IMR-90 (cell line): ENCODE data around the gene CNIH1. TPM values are rescaled to one million over a fixed set of nuclear protein-coding genes. Genes with fewer than 3 reads are reported as not detected.

Source experiments
- ATAC-seq: fragments of 200-7000 bp; cut with Tn5 transposase; 2 replicates; pipeline ENCODE4 v1.9.1; 2020; ENCODE audit warnings: low read depth, mild to moderate bottlenecking, moderate library complexity
- BruUV-seq: library from RNA; stranded (reverse); fragments of 400-500 nt; replicated peaks from 2 replicates; lab custom pipeline; 2021; lab: Mats Ljungman, UMichigan
- CTCF ChIA-PET: fragments of 300-600 bp; formaldehyde crosslinking; extraction: SDS; loops from one replicate; lab custom pipeline; 2021; ENCODE audit warnings: antibody characterized with exemption; lab: Yijun Ruan, JAX
- POLR2A ChIA-PET: fragments of 300-600 bp; sonication (Branson Sonifier 250); formaldehyde crosslinking; loops from one replicate; lab custom pipeline; 2022; ENCODE audit warnings: antibody characterized with exemption; ENCODE audit not compliant: unreplicated experiment; lab: Charles Lee
- DNase-seq: peaks from one replicate; pipeline ENCODE4 v3.0.0; 2013
- H2AFZ ChIP-seq: replicated peaks from 2 replicates; pipeline ENCODE3; 2013; ENCODE audit warnings: low read length, mild to moderate bottlenecking; ENCODE audit not compliant: poor library complexity
- H2AK5ac ChIP-seq: 2 replicates; pipeline ENCODE4 v1.6.1; 2013; ENCODE audit warnings: low read depth, low read length, inconsistent platforms
- H2AK9ac ChIP-seq: replicated peaks from 2 replicates; pipeline ENCODE3; 2013; ENCODE audit warnings: mild to moderate bottlenecking, low read depth, low read length, moderate library complexity; ENCODE audit not compliant: poor library complexity
- H2BK120ac ChIP-seq: 2 replicates; pipeline ENCODE4 v1.6.1; 2013; ENCODE audit warnings: low read depth, low read length, inconsistent platforms
- H2BK15ac ChIP-seq: 3 replicates; pipeline ENCODE4 v1.6.1; 2013; ENCODE audit warnings: low read depth, low read length, inconsistent platforms
- H2BK20ac ChIP-seq: 2 replicates; pipeline ENCODE4 v1.6.1; 2013; ENCODE audit warnings: low read depth, mild to moderate bottlenecking, inconsistent platforms, low read length, moderate library complexity
- H2BK5ac ChIP-seq: 2 replicates; pipeline ENCODE4 v1.6.1; 2013; ENCODE audit warnings: mild to moderate bottlenecking, low read depth, low read length, inconsistent platforms; ENCODE audit not compliant: poor library complexity, severe bottlenecking
- H3K14ac ChIP-seq: replicated peaks from 2 replicates; pipeline ENCODE4 v1.6.1; 2013; ENCODE audit warnings: low read depth, low read length, inconsistent platforms
- H3K18ac ChIP-seq: 2 replicates; pipeline ENCODE4 v1.6.1; 2013; ENCODE audit warnings: low read depth, low read length, control low read depth
- H3K23ac ChIP-seq: 2 replicates; pipeline ENCODE4 v1.6.1; 2013; ENCODE audit warnings: low read depth, low read length, inconsistent platforms
- H3K27ac ChIP-seq: 2 replicates; pipeline ENCODE4 v1.5.1; 2013; ENCODE audit warnings: mild to moderate bottlenecking, control low read depth, low read length; ENCODE audit not compliant: insufficient read depth
- H3K27me3 ChIP-seq: 2 replicates; pipeline ENCODE4 v1.6.1; 2013; ENCODE audit warnings: low read length; ENCODE audit not compliant: control insufficient read depth, insufficient read depth
- H3K36me3 ChIP-seq: 2 replicates; pipeline ENCODE4 v1.6.1; 2013; ENCODE audit warnings: low read length, mixed read lengths; ENCODE audit not compliant: control insufficient read depth, insufficient read depth
- H3K4ac ChIP-seq: 2 replicates; pipeline ENCODE4 v1.6.1; 2013; ENCODE audit warnings: low read depth, low read length, inconsistent platforms
- H3K4me1 ChIP-seq: 2 replicates; pipeline ENCODE4 v1.6.1; 2013; ENCODE audit warnings: low read length, mixed read lengths; ENCODE audit not compliant: control insufficient read depth, insufficient read depth
- H3K4me2 ChIP-seq: 2 replicates; pipeline ENCODE4 v1.6.1; 2013; ENCODE audit warnings: low read depth, mild to moderate bottlenecking, control low read depth, low read length, moderate library complexity
- H3K4me3 ChIP-seq: 2 replicates; pipeline ENCODE4 v1.5.1; 2013; ENCODE audit warnings: low read depth, mild to moderate bottlenecking, control low read depth, low read length, moderate library complexity; ENCODE audit not compliant: insufficient read depth
- H3K56ac ChIP-seq: 2 replicates; pipeline ENCODE4 v1.6.1; 2013; ENCODE audit warnings: low read length, inconsistent platforms; ENCODE audit not compliant: insufficient read depth; ENCODE audit errors: extremely low read depth
- H3K79me1 ChIP-seq, 2 experiments: 2 replicates each; pipeline ENCODE4 v1.6.1; 2013; ENCODE audit warnings: low read length in 2 of 2, inconsistent platforms in 1 of 2, low read depth in 1 of 2
- H3K9ac ChIP-seq: 2 replicates; pipeline ENCODE4 v1.6.1; 2013; ENCODE audit warnings: low read depth, low read length, control low read depth
- H3K9me1 ChIP-seq: 2 replicates; pipeline ENCODE4 v1.6.1; 2013; ENCODE audit warnings: low read length, inconsistent platforms; ENCODE audit not compliant: insufficient read depth
- H3K9me3 ChIP-seq: 2 replicates; pipeline ENCODE4 v1.6.1; 2013; ENCODE audit warnings: low read length; ENCODE audit not compliant: control insufficient read depth, insufficient read depth
- H4K20me1 ChIP-seq: 2 replicates; pipeline ENCODE4 v1.6.1; 2013; ENCODE audit warnings: low read length, inconsistent platforms; ENCODE audit not compliant: insufficient read depth
- H4K5ac ChIP-seq: 2 replicates; pipeline ENCODE4 v1.6.1; 2013; ENCODE audit warnings: mild to moderate bottlenecking, low read depth, low read length, control low read depth
- H4K8ac ChIP-seq, 2 experiments: 2 replicates each; pipeline ENCODE4 v1.6.1; 2013; ENCODE audit warnings: low read depth in 2 of 2, low read length in 2 of 2, control low read depth in 1 of 2, inconsistent platforms in 1 of 2
- H4K91ac ChIP-seq: 2 replicates; pipeline ENCODE4 v1.6.1; 2013; ENCODE audit warnings: low read depth, low read length, inconsistent platforms; ENCODE audit not compliant: insufficient read depth
- BHLHE40 ChIP-seq: fragments of 150-350 bp; IDR thresholded peaks from 2 replicates; pipeline ENCODE4 v1.6.1; 2016; ENCODE audit warnings: mild to moderate bottlenecking, low read depth, low read length
- CEBPB ChIP-seq: IDR thresholded peaks from 2 replicates; pipeline ENCODE4 v1.6.1; 2012; ENCODE audit warnings: low read depth, low read length, improper control_type of control experiment
- CHD1 ChIP-seq: IDR thresholded peaks from 2 replicates; pipeline ENCODE4 v1.6.1; 2012; ENCODE audit warnings: low read depth, low read length, improper control_type of control experiment
- CTCF ChIP-seq: conservative IDR thresholded peaks from 2 replicates; pipeline ENCODE4 v1.5.1; 2012; ENCODE audit warnings: mild to moderate bottlenecking, low read depth, low read length, improper control_type of control experiment
- ELK1 ChIP-seq: fragments of 150-350 bp; IDR thresholded peaks from 2 replicates; pipeline ENCODE4 v1.6.1; 2016; ENCODE audit warnings: low read depth, mild to moderate bottlenecking, low read length, moderate library complexity, borderline replicate concordance
- FOS ChIP-seq: fragments of 150-350 bp; IDR thresholded peaks from 2 replicates; pipeline ENCODE4 v1.6.1; 2016; ENCODE audit warnings: low read depth, low read length
- MAFK ChIP-seq: IDR thresholded peaks from 2 replicates; pipeline ENCODE4 v1.6.1; 2012; ENCODE audit warnings: low read depth, low read length, improper control_type of control experiment
- MAZ ChIP-seq: IDR thresholded peaks from 2 replicates; pipeline ENCODE4 v1.6.1; 2012; ENCODE audit warnings: low read depth, mild to moderate bottlenecking, low read length, improper control_type of control experiment, moderate library complexity, borderline replicate concordance
- MXI1 ChIP-seq: IDR thresholded peaks from 2 replicates; pipeline ENCODE4 v1.6.1; 2012; ENCODE audit warnings: low read depth, mild to moderate bottlenecking, low read length, moderate library complexity, borderline replicate concordance
- NFE2L2 ChIP-seq: fragments of 150-350 bp; IDR thresholded peaks from 2 replicates; pipeline ENCODE4 v1.6.1; 2016; ENCODE audit warnings: low read depth, mild to moderate bottlenecking, low read length
- POLR2A ChIP-seq: IDR thresholded peaks from 2 replicates; pipeline ENCODE4 v1.6.1; 2012; ENCODE audit warnings: mild to moderate bottlenecking, low read depth, low read length
- RAD21 ChIP-seq: IDR thresholded peaks from 2 replicates; pipeline ENCODE4 v1.6.1; 2012; ENCODE audit warnings: low read length, improper control_type of control experiment
- RCOR1 ChIP-seq: IDR thresholded peaks from 2 replicates; pipeline ENCODE4 v1.6.1; 2012; ENCODE audit warnings: mild to moderate bottlenecking, low read length, improper control_type of control experiment; ENCODE audit not compliant: insufficient replicate concordance
- RFX5 ChIP-seq: IDR thresholded peaks from 2 replicates; pipeline ENCODE4 v1.8.0; 2012; ENCODE audit warnings: low read depth, mild to moderate bottlenecking, low read length, moderate library complexity
- SMC3 ChIP-seq: fragments of 150-350 bp; IDR thresholded peaks from 2 replicates; pipeline ENCODE4 v1.6.1; 2016; ENCODE audit warnings: low read depth, mild to moderate bottlenecking, antibody characterized with exemption, low read length, moderate library complexity
- USF2 ChIP-seq: fragments of 150-350 bp; IDR thresholded peaks from 2 replicates; pipeline ENCODE4 v1.6.1; 2017; ENCODE audit warnings: mild to moderate bottlenecking, antibody characterized with exemption, low read length, low read depth
- WGBS, 2 experiments: methylation state at CpG; one replicate each; pipeline versions ENCODE4 v1.1.5 to v1.1.7; 2013; ENCODE audit warnings: missing lambda C conversion rate in 2 of 2; ENCODE audit not compliant: insufficient read length in 1 of 2; ENCODE audit errors: extremely low coverage in 2 of 2; 5-methylcytosine and 5-hydroxymethylcytosine counted together
- dilution Hi-C: fragments of 300-500 bp; cut with HindIII; formaldehyde crosslinking; loops from one replicate; pipeline ENCODE4 v1.14.3; 2018; ENCODE audit warnings: low sequenced_read_pairs; ENCODE audit not compliant: unreplicated experiment
- in situ Hi-C: fragments of 300-500 bp; cut with MboI; formaldehyde crosslinking; loops from 3 replicates; pipeline ENCODE4 v1.14.3; 2019; ENCODE audit warnings: low sequenced_read_pairs, inconsistent platforms, mixed read lengths
- intact Hi-C: fragments of 100-400 bp; cut with micrococcal nuclease; formaldehyde crosslinking; loops from 2 replicates; pipeline ENCODE4 v1.10.0; 2022
- polyA plus RNA-seq, 3 experiments: library from polyadenylated mRNA; depleted of rRNA; stranded (reverse); fragments of >200 nt; gene quantifications; 2 replicates each; pipeline ENCODE4 v1.2.3, GENCODE V29; 2012; ENCODE audit warnings: low replicate concordance in 1 of 3
- total RNA-seq: library from RNA; depleted of rRNA; stranded (reverse); fragments of >200 nt; gene quantifications from 2 replicates; pipeline ENCODE4 v1.2.3, GENCODE V29; 2012

CNIH1 gene
- total and polyA plus RNA-seq, 2 of the 4 experiments (the other 2 are of a cell fraction), result 244 to 284 TPM

- dilution Hi-C loops, result no loop called here
- no TSS peak for BruUV-seq
Observed at GRCh38 chr14:54451961-54452360, 10.8 kb upstream of the CNIH1 start.

More at GRCh38 chr14:54451961-54452360, 10.8 kb upstream of the CNIH1 start:
- POLR2A ChIA-PET, result no interaction called here
- H2AK9ac ChIP-seq, result no peak overlapping the region
- no peaks in the 10 kb centered on the region for H4K20me1 ChIP-seq
- H3K27me3 ChIP-seq, result no peaks in the 10 kb centered on the region
- H3K79me1 ChIP-seq, result no peaks in the 10 kb centered on the region
- CTCF ChIA-PET, result no interaction called here
- ATAC-seq (no peak), DNase-seq (no peak)
- no peaks in the 10 kb centered on the region for H3K36me3 ChIP-seq
- no peak overlapping the region for H3K18ac ChIP-seq
- no peaks in the 10 kb centered on the region for H3K9me3 ChIP-seq
- no peak overlapping the region for H4K5ac ChIP-seq
- H3K4me1 ChIP-seq, result no peaks in the 10 kb centered on the region
- H2BK20ac ChIP-seq, result no peak overlapping the region
- H3K14ac ChIP-seq, result no peak overlapping the region
- WGBS, 2 experiments, result no CpG with 5 or more reads among the region's 3 CpGs
- TF ChIP-seq SMC3 (no peak), CHD1 (no peak), USF2 (no peak), MXI1 (no peak), CTCF (no peak), BHLHE40 (no peak), MAFK (no peak), RCOR1 (no peak), CEBPB (no peak), ELK1 (no peak), RAD21 (no peak), NFE2L2 (no peak), FOS (no peak), POLR2A (no peak), RFX5 (no peak), MAZ (no peak)
- H2BK120ac ChIP-seq, result no peak overlapping the region
- H3K23ac ChIP-seq, result no peak overlapping the region
- H3K56ac ChIP-seq, result no peak overlapping the region
- no peaks in the 10 kb centered on the region for H3K9me1 ChIP-seq
- no peak overlapping the region for H2AFZ ChIP-seq
- no peak overlapping the region for H3K9ac ChIP-seq
- no peak overlapping the region for H3K4me2 ChIP-seq
- no peak overlapping the region for H2BK15ac ChIP-seq
- in situ Hi-C loops (no loop called here), intact Hi-C loops (no loop called here)
- no peak overlapping the region for H3K4me3 ChIP-seq
- no peak overlapping the region for H2AK5ac ChIP-seq
- no peak overlapping the region for H4K91ac ChIP-seq
- H2BK5ac ChIP-seq, result no peak overlapping the region
- no peak overlapping the region for H4K8ac ChIP-seq
- H3K27ac ChIP-seq, result no peak overlapping the region
- H3K4ac ChIP-seq, result no peak overlapping the region
